Astrocyte (in vitro differentiated cells and primary cell): Measurements from ENCODE around the gene LRRC3. TPM values are rescaled to one million over a fixed set of nuclear protein-coding genes. Genes with fewer than 3 reads are reported as not detected.

Experiments
- DNase-seq: peaks from one replicate; pipeline ENCODE4 v3.0.0-alpha.2; 2010; ENCODE audit warnings: low read depth
- FAIRE-seq: peaks from 2 replicates; lab custom pipeline; 2011; peaks lifted over from hg19 to GRCh38; lab: Jason Lieb, UNC
- H2AFZ ChIP-seq: 2 replicates; pipeline ENCODE4 v1.6.0; 2012; ENCODE audit warnings: low read depth, low read length, inconsistent platforms
- H3K27ac ChIP-seq: 2 replicates; pipeline ENCODE4 v1.5.1; 2011; ENCODE audit warnings: low read depth, low read length, inconsistent platforms
- H3K27me3 ChIP-seq: 2 replicates; pipeline ENCODE4 v1.6.0; 2011; ENCODE audit warnings: low read length, inconsistent platforms; ENCODE audit not compliant: insufficient read depth
- H3K36me3 ChIP-seq: 2 replicates; pipeline ENCODE4 v1.5.1; 2011; ENCODE audit warnings: low read length, inconsistent platforms; ENCODE audit not compliant: insufficient read depth
- H3K4me1 ChIP-seq: 2 replicates; pipeline ENCODE4 v1.5.1; 2011; ENCODE audit warnings: low read length, inconsistent platforms; ENCODE audit not compliant: insufficient read depth
- H3K4me2 ChIP-seq: 2 replicates; pipeline ENCODE4 v1.6.0; 2012; ENCODE audit warnings: low read length, inconsistent platforms
- H3K4me3 ChIP-seq: 2 replicates; pipeline ENCODE4 v1.5.1; 2011; ENCODE audit warnings: low read depth, mild to moderate bottlenecking, low read length, inconsistent platforms; ENCODE audit not compliant: insufficient read depth
- H3K79me2 ChIP-seq: 2 replicates; pipeline ENCODE4 v1.6.0; 2012; ENCODE audit warnings: mild to moderate bottlenecking, low read length, inconsistent platforms; ENCODE audit not compliant: insufficient read depth
- H3K9ac ChIP-seq: 2 replicates; pipeline ENCODE4 v1.6.0; 2012; ENCODE audit warnings: mild to moderate bottlenecking, low read length, inconsistent platforms
- H3K9me3 ChIP-seq: 2 replicates; pipeline ENCODE4 v1.5.1; 2012; ENCODE audit warnings: low read depth, mild to moderate bottlenecking, low read length, inconsistent platforms; ENCODE audit not compliant: insufficient read depth
- H4K20me1 ChIP-seq: 2 replicates; pipeline ENCODE4 v1.6.0; 2012; ENCODE audit warnings: low read length, inconsistent platforms; ENCODE audit not compliant: insufficient read depth
- H3K27ac Mint-ChIP-seq: one replicate; pipeline ENCODE4 v1.8.0; 2021; ENCODE audit warnings: mild to moderate bottlenecking, mixed read lengths; ENCODE audit not compliant: unreplicated experiment
- H3K27me3 Mint-ChIP-seq: one replicate; pipeline ENCODE4 v1.8.0; 2021; ENCODE audit warnings: low read depth, mixed read lengths; ENCODE audit not compliant: unreplicated experiment
- H3K36me3 Mint-ChIP-seq: one replicate; pipeline ENCODE4 v1.8.0; 2021; ENCODE audit warnings: low read depth, mixed read lengths; ENCODE audit not compliant: unreplicated experiment
- H3K4me1 Mint-ChIP-seq: one replicate; pipeline ENCODE4 v1.8.0; 2021; ENCODE audit warnings: low read depth, mixed read lengths; ENCODE audit not compliant: unreplicated experiment
- H3K4me3 Mint-ChIP-seq: one replicate; pipeline ENCODE4 v1.8.0; 2021; ENCODE audit warnings: mild to moderate bottlenecking, moderate library complexity, mixed read lengths; ENCODE audit not compliant: unreplicated experiment
- H3K9me3 Mint-ChIP-seq: one replicate; pipeline ENCODE4 v1.8.0; 2021; ENCODE audit warnings: mild to moderate bottlenecking, mixed read lengths; ENCODE audit not compliant: unreplicated experiment
- EZH2 ChIP-seq: IDR thresholded peaks from 2 replicates; pipeline ENCODE4 v1.6.1; 2012; ENCODE audit warnings: mild to moderate bottlenecking, low read length, inconsistent platforms; ENCODE audit not compliant: insufficient read depth
- total RNA-seq: library from RNA; stranded (reverse); gene quantifications from 2 replicates; pipeline ENCODE4 v1.2.1, GENCODE V29; 2021
- TF ChIP-seq, protein P1 (sequence below): IDR thresholded peaks from 2 replicates; pipeline ENCODE4 v1.5.1; 2011; ENCODE audit warnings: low read depth, mild to moderate bottlenecking, inconsistent platforms, low read length, moderate library complexity; ENCODE audit not compliant: insufficient read depth

LRRC3 gene
- total RNA-seq, 1 donor from 2014 or later: 5.2 TPM

- H3K4me3 ChIP-seq: no peak overlapping the region
- Mint-ChIP-seq H3K4me1 (no peaks in the 10 kb centered on the region), H3K27ac (no peak overlapping the region), H3K27me3 (peaks cover 18% of the 10 kb centered on the region), H3K36me3 (no peaks in the 10 kb centered on the region), H3K9me3 (no peaks in the 10 kb centered on the region), H3K4me3 (no peak overlapping the region)
- H3K9me3 ChIP-seq: no peaks in the 10 kb centered on the region
- H3K36me3 ChIP-seq: no peaks in the 10 kb centered on the region
- no peak overlapping the region for H3K9ac ChIP-seq
- H3K4me1 ChIP-seq: no peaks in the 10 kb centered on the region
- no peaks in the 10 kb centered on the region for H3K79me2 ChIP-seq
- peaks cover 3% of the 10 kb centered on the region for H3K27me3 ChIP-seq
- H3K4me2 ChIP-seq: no peak overlapping the region
- H2AFZ ChIP-seq: no peak overlapping the region
- FAIRE-seq (no peak), DNase-seq (no peak)
- TF ChIP-seq, protein P1, sequence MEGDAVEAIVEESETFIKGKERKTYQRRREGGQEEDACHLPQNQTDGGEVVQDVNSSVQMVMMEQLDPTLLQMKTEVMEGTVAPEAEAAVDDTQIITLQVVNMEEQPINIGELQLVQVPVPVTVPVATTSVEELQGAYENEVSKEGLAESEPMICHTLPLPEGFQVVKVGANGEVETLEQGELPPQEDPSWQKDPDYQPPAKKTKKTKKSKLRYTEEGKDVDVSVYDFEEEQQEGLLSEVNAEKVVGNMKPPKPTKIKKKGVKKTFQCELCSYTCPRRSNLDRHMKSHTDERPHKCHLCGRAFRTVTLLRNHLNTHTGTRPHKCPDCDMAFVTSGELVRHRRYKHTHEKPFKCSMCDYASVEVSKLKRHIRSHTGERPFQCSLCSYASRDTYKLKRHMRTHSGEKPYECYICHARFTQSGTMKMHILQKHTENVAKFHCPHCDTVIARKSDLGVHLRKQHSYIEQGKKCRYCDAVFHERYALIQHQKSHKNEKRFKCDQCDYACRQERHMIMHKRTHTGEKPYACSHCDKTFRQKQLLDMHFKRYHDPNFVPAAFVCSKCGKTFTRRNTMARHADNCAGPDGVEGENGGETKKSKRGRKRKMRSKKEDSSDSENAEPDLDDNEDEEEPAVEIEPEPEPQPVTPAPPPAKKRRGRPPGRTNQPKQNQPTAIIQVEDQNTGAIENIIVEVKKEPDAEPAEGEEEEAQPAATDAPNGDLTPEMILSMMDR: no peak
- no peak for TF ChIP-seq EZH2
- H4K20me1 ChIP-seq: no peaks in the 10 kb centered on the region
- no peak overlapping the region for H3K27ac ChIP-seq
Observed at GRCh38 chr21:44445145-44445812, 10.0 kb upstream of the LRRC3 start.

- Mint-ChIP-seq H3K4me3 (no peak overlapping the region), H3K36me3 (peaks cover 2% of the 10 kb centered on the region), H3K27me3 (peaks cover 30% of the 10 kb centered on the region), H3K9me3 (peaks cover 7% of the 10 kb centered on the region), H3K27ac (no peak overlapping the region), H3K4me1 (peaks cover 3% of the 10 kb centered on the region)
- TF ChIP-seq EZH2: no peak
- TF ChIP-seq, protein P1: no peak
- Histone ChIP-seq H3K4me3 (no peak overlapping the region), H3K9me3 (no peaks in the 10 kb centered on the region), H3K27ac (no peak overlapping the region), H3K27me3 (peaks cover 7% of the 10 kb centered on the region), H2AFZ (no peak overlapping the region), H4K20me1 (no peaks in the 10 kb centered on the region), H3K4me2 (no peak overlapping the region), H3K36me3 (no peaks in the 10 kb centered on the region), H3K9ac (no peak overlapping the region), H3K79me2 (no peaks in the 10 kb centered on the region), H3K4me1 (no peaks in the 10 kb centered on the region)
- no peak for DNase-seq
- no peak for FAIRE-seq
Observed at GRCh38 chr21:44448651-44449131, 6.6 kb upstream of the LRRC3 start.
